K562 (cell line): ENCODE measurements around the gene SIX1. TPM values are rescaled to one million over a fixed set of nuclear protein-coding genes. Genes with fewer than 3 reads are reported as not detected.
A peak's percentile ranks its signal among the peaks of the same experiment; 100 is the strongest.

Experiments
- ATAC-seq: fragments of 200-7000 bp; cut with Tn5 transposase; 3 replicates; pipeline ENCODE4 v1.9.1; 2020; ENCODE audit warnings: moderate library complexity
- BruUV-seq: library from RNA; stranded (reverse); fragments of 400-500 nt; replicated peaks from 2 replicates; lab custom pipeline; 2021; lab: Mats Ljungman, UMichigan
- CTCF ChIA-PET: fragments of 300-600 bp; formaldehyde crosslinking; extraction: SDS; loops from one replicate; lab custom pipeline; 2021; ENCODE audit warnings: low intra/inter-chr PET ratio; lab: Yijun Ruan, JAX
- POLR2A ChIA-PET: fragments of 300-600, 350-650 bp; sonication (Branson Sonifier 250); formaldehyde crosslinking; extraction: SDS; loops from one replicate; lab custom pipeline; 2021; ENCODE audit warnings: antibody characterized with exemption, inconsistent platforms; lab: Yijun Ruan, JAX
- DNase-seq, 4 experiments: peaks; one replicate each; pipeline versions ENCODE4 v3.0.0 to v3.0.0-alpha.2; 2011 to 2018; ENCODE audit warnings: low spot score in 3 of 4, mixed read lengths in 3 of 4; ENCODE audit errors: extremely low read depth in 1 of 4
- FAIRE-seq: peaks from 2 replicates; lab custom pipeline; 2011; peaks lifted over from hg19 to GRCh38; lab: Jason Lieb, UNC
- H2AFZ ChIP-seq: 2 replicates; pipeline ENCODE4 v1.6.0; 2011; ENCODE audit warnings: low read depth, low read length, control low read depth, inconsistent platforms
- H3K27ac ChIP-seq: fragments of 200-600 bp; 3 replicates; pipeline ENCODE4 v1.8.0; 2011; ENCODE audit warnings: low read depth, mild to moderate bottlenecking, control low read depth, inconsistent platforms, low read length, moderate library complexity, mixed read lengths; ENCODE audit errors: extremely low read depth
- H3K27me3 ChIP-seq, 2 experiments: fragments of 300-600 bp in 1 of 2; 2 replicates in 1 of 2; 3 replicates in 1 of 2; pipeline versions ENCODE4 v1.6.0 to v1.8.0; 2011; ENCODE audit warnings: inconsistent platforms in 2 of 2, low read length in 2 of 2, mild to moderate bottlenecking in 1 of 2, mixed read lengths in 1 of 2, moderate library complexity in 1 of 2; ENCODE audit not compliant: control insufficient read depth in 2 of 2, insufficient read depth in 2 of 2
- H3K36me3 ChIP-seq: fragments of 300-600 bp; 3 replicates; pipeline ENCODE4 v1.8.0; 2011; ENCODE audit warnings: mild to moderate bottlenecking, low read length, inconsistent platforms; ENCODE audit not compliant: control insufficient read depth, insufficient read depth
- H3K4me1 ChIP-seq, 2 experiments: fragments of 200-600 bp in 1 of 2; replicated peaks in 1 of 2; 2 replicates in 1 of 2; 3 replicates in 1 of 2; pipeline versions ENCODE4 v1.5.1 to v1.8.0; 2011; ENCODE audit warnings: inconsistent platforms in 2 of 2, low read length in 2 of 2, mild to moderate bottlenecking in 1 of 2, mixed read lengths in 1 of 2, moderate library complexity in 1 of 2; ENCODE audit not compliant: control insufficient read depth in 2 of 2, insufficient read depth in 2 of 2
- H3K4me2 ChIP-seq: 2 replicates; pipeline ENCODE4 v1.6.1; 2011; ENCODE audit warnings: low read length, control low read depth, inconsistent platforms, mixed read lengths; ENCODE audit not compliant: insufficient read depth
- H3K4me3 ChIP-seq: fragments of 200-600 bp; sonication (generic), shearing (Covaris generic); 2 replicates; pipeline ENCODE4 v1.5.1; 2016; ENCODE audit warnings: control low read depth, inconsistent platforms
- H3K79me2 ChIP-seq: fragments of 200-600 bp; 3 replicates; pipeline ENCODE4 v1.8.0; 2011; ENCODE audit warnings: low read length, inconsistent platforms; ENCODE audit not compliant: control insufficient read depth, insufficient read depth
- H3K9ac ChIP-seq, 2 experiments: 2 replicates each; pipeline versions ENCODE4 v1.6.0 to v1.6.1; 2011; ENCODE audit warnings: low read depth in 2 of 2, low read length in 2 of 2, control low read depth in 1 of 2, inconsistent platforms in 1 of 2, mild to moderate bottlenecking in 1 of 2, mixed read lengths in 1 of 2; ENCODE audit not compliant: insufficient read depth in 1 of 2
- H3K9me1 ChIP-seq: one replicate; pipeline ENCODE4 v1.6.0; 2011; ENCODE audit warnings: inconsistent platforms, mild to moderate bottlenecking, low read length, moderate library complexity; ENCODE audit not compliant: control insufficient read depth, insufficient read depth
- H3K9me3 ChIP-seq: replicated peaks from 2 replicates; pipeline ENCODE4 v1.5.1; 2011; ENCODE audit warnings: low read depth, low read length, inconsistent platforms; ENCODE audit not compliant: control insufficient read depth, insufficient read depth
- H4K20me1 ChIP-seq: replicated peaks from 2 replicates; pipeline ENCODE4 v1.6.1; 2011; ENCODE audit warnings: low read length, inconsistent platforms, mixed read lengths; ENCODE audit not compliant: control insufficient read depth, insufficient read depth
- LARP7 ChIP-seq: fragments of 450-650 bp; IDR thresholded peaks from 2 replicates; pipeline ENCODE4 v1.6.1; 2016
- MED1 ChIP-seq: sonication (generic); formaldehyde crosslinking; IDR thresholded peaks from 2 replicates; pipeline ENCODE4 v1.8.1; 2023; ENCODE audit warnings: missing genetic modification reagents, borderline replicate concordance
- PRMT5 ChIP-seq: sonication (generic); formaldehyde crosslinking; IDR thresholded peaks from 2 replicates; pipeline ENCODE4 v1.5.0; 2020; ENCODE audit warnings: missing genetic modification reagents
- PTBP1 ChIP-seq: fragments of 200-400 bp; formaldehyde crosslinking; IDR thresholded peaks from 2 replicates; pipeline ENCODE4 v1.6.1; 2017; ENCODE audit warnings: low read depth, low read length
- SOX6 ChIP-seq: fragments of 450-650 bp; IDR thresholded peaks from 2 replicates; pipeline ENCODE4 v1.6.1; 2014; ENCODE audit warnings: mild to moderate bottlenecking
- WGBS: fragments of 100-300 bp; shearing (Covaris generic); methylation state at CpG from one replicate; pipeline ENCODE4 v1.1.6; 2016; ENCODE audit warnings: low coverage, mixed read lengths; ENCODE audit not compliant: insufficient coverage; ENCODE audit errors: missing lambda C conversion rate; 5-methylcytosine and 5-hydroxymethylcytosine counted together
- in situ Hi-C: fragments of 300-500 bp; cut with MboI; formaldehyde crosslinking; loops from 4 replicates; pipeline ENCODE4 v1.15.0; 2018; ENCODE audit warnings: inconsistent platforms, mixed read lengths
- intact Hi-C: fragments of 100-400 bp; cut with micrococcal nuclease; formaldehyde crosslinking; loops from 2 replicates; pipeline ENCODE4 v1.14.2; 2022
- polyA plus RNA-seq, 8 experiments: library from polyadenylated mRNA; depleted of rRNA in 4 of 8; stranded (reverse) in 5 of 8; unstranded in 3 of 8; fragments of >200 nt; fragmentation: Nextera tagmentation in 2 of 8; fragmentation: Illumina TruSeq in 1 of 8; extraction: Ambion mirVana in 2 of 8; extraction: Trizol in 1 of 8; gene quantifications; 2 replicates each; pipeline versions ENCODE4 v1.2.1 to v1.2.3, GENCODE V29; 2011 to 2014; ENCODE audit warnings: inconsistent platforms in 1 of 8, missing spikeins in 1 of 8
- total RNA-seq, 7 experiments: library from RNA; depleted of rRNA in 6 of 7; stranded (reverse); fragments of >200 nt in 6 of 7; fragmentation: Illumina TruSeq in 2 of 7; extraction: Trizol in 2 of 7; gene quantifications; 2 replicates each; pipeline versions ENCODE4 v1.2.1 to v1.2.3, GENCODE V29; 2011 to 2021; ENCODE audit warnings: low replicate concordance in 1 of 7

Gene SIX1
- total and polyA plus RNA-seq, 9 of the 15 experiments (the other 6 are each of a cell fraction or from before 2014, with no cell fraction given), result 0.27 to 0.80 (median 0.45) TPM

GRCh38 chr14:60651086-60651795 is 2.0 kb upstream of the SIX1 start (continued):
- no peak for TF ChIP-seq MED1

- intact Hi-C loops (no loop called here), in situ Hi-C loops (no loop called here)
- WGBS, result 28% methylated on average over 8 of the region's 11 CpGs
- Histone ChIP-seq H3K36me3 (no peaks in the 10 kb centered on the region), H3K9me3 (no peaks in the 10 kb centered on the region), H3K4me3 (no peak overlapping the region), H3K9ac (no peak overlapping the region), H3K9me1 (no peaks in the 10 kb centered on the region), H3K4me1 (peaks cover 0 to 23% of the 10 kb centered on the region in 2 experiments; a peak in 2 of 5 replicates), H3K79me2 (no peaks in the 10 kb centered on the region), H3K4me2 (no peak overlapping the region), H4K20me1 (no peaks in the 10 kb centered on the region), H3K27me3 (peaks cover 0 to 24% of the 10 kb centered on the region in 2 experiments; a peak in 2 of 5 replicates), H2AFZ (no peak overlapping the region), H3K27ac (no peak overlapping the region)
- FAIRE-seq (no peak), ATAC-seq (no peak), DNase-seq (no peak)
- no TSS peak for BruUV-seq
- ChIA-PET POLR2A (no interaction called here), CTCF (no interaction called here)
- TF ChIP-seq PRMT5 (CRISPR knock-in tag), result no peak
- peak; percentile 47; the same call in 1 of the 2 replicates for TF ChIP-seq SOX6
- no peak for TF ChIP-seq PTBP1
- no peak for TF ChIP-seq LARP7
- TF ChIP-seq, all 486 proteins: peak for 1
Measured at GRCh38 chr14:60650373-60650961, 1.2 kb upstream of the SIX1 start.
